ENCODE measurements around the gene CCDC7.

DNA sequence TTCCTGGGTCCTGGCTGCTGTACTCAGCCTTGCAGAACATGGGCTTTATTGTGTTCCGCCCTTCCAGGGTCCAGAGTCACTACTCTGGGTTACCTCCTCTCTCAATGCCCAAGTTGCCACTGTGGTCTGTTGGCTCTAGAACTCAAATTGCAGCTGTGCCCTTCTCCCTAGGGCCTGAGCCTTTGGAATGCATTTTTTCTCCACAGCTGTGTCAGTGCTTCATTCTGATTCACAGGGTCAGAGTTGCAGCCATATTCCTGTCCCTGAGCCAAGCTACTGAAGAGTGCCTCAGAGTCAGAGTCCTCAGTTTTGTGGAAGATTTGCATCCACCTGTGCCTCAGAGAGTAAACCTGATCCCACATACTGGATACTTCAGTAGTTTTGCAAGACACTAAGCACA lies 344.5 kb downstream of the CCDC7 start:
- TF ChIP-seq, protein P1, sequence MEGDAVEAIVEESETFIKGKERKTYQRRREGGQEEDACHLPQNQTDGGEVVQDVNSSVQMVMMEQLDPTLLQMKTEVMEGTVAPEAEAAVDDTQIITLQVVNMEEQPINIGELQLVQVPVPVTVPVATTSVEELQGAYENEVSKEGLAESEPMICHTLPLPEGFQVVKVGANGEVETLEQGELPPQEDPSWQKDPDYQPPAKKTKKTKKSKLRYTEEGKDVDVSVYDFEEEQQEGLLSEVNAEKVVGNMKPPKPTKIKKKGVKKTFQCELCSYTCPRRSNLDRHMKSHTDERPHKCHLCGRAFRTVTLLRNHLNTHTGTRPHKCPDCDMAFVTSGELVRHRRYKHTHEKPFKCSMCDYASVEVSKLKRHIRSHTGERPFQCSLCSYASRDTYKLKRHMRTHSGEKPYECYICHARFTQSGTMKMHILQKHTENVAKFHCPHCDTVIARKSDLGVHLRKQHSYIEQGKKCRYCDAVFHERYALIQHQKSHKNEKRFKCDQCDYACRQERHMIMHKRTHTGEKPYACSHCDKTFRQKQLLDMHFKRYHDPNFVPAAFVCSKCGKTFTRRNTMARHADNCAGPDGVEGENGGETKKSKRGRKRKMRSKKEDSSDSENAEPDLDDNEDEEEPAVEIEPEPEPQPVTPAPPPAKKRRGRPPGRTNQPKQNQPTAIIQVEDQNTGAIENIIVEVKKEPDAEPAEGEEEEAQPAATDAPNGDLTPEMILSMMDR (IDR thresholded peaks at IDR 0.05) = no peak
- TF ChIP-seq POLR2AphosphoS5 (IDR thresholded peaks at IDR 0.05) (no peak), POLR2A (IDR thresholded peaks at IDR 0.05; ENCODE audit: low read depth) (no peak), EP300 (IDR thresholded peaks at IDR 0.05) (no peak)

All from esophagus muscularis mucosa (tissue), 4 donors.